Measurements from ENCODE around the gene TM9SF1. TPM values are rescaled to one million over a fixed set of nuclear protein-coding genes. Genes with fewer than 3 reads are reported as not detected.

Gene TM9SF1
- total and polyA plus RNA-seq, 2 of the 13 experiments (the other 11 are each of a cell fraction or from before 2014, with no cell fraction given), result 83.2 to 110 TPM

- TF ChIP-seq CENPBD1 (CRISPR knock-in tag; IDR thresholded peaks at IDR 0.05; ENCODE audit: borderline replicate concordance, low read depth), result no peak
- TF ChIP-seq RBM22 (optimal IDR thresholded peaks at IDR 0.05; ENCODE audit: low read length), result peak; percentile 2
- TF ChIP-seq TSC22D2 (CRISPR knock-in tag; IDR thresholded peaks at IDR 0.05; ENCODE audit: borderline replicate concordance), result no peak; the same call in 1 of the 2 replicates
- TF ChIP-seq, protein P1, sequence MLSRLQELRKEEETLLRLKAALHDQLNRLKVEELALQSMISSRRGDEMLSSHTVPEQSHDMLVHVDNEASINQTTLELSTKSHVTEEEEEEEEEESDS (CRISPR knock-in tag; IDR thresholded peaks at IDR 0.05; ENCODE audit: borderline replicate concordance), result no peak; the same call in 1 of the 2 replicates
- peak; percentile 96 for TF ChIP-seq BRD4 (CRISPR knock-in tag; IDR thresholded peaks at IDR 0.05)
- TF ChIP-seq KDM2A (CRISPR knock-in tag; IDR thresholded peaks at IDR 0.05; ENCODE audit: borderline replicate concordance, low read depth), result peak; percentile 96
- TF ChIP-seq GTF2F1 (IDR thresholded peaks at IDR 0.05; ENCODE audit: low read length), result no peak
- TF ChIP-seq, protein P2, sequence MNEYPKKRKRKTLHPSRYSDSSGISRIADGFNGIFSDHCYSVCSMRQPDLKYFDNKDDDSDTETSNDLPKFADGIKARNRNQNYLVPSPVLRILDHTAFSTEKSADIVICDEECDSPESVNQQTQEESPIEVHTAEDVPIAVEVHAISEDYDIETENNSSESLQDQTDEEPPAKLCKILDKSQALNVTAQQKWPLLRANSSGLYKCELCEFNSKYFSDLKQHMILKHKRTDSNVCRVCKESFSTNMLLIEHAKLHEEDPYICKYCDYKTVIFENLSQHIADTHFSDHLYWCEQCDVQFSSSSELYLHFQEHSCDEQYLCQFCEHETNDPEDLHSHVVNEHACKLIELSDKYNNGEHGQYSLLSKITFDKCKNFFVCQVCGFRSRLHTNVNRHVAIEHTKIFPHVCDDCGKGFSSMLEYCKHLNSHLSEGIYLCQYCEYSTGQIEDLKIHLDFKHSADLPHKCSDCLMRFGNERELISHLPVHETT (CRISPR knock-in tag; conservative IDR thresholded peaks at IDR 0.05), result peak; percentile 82
- peak; percentile 39; the same call in 1 of the 2 replicates for TF ChIP-seq SRF (IDR thresholded peaks at IDR 0.05; ENCODE audit: low read depth, low read length)
- TF ChIP-seq, protein P3, sequence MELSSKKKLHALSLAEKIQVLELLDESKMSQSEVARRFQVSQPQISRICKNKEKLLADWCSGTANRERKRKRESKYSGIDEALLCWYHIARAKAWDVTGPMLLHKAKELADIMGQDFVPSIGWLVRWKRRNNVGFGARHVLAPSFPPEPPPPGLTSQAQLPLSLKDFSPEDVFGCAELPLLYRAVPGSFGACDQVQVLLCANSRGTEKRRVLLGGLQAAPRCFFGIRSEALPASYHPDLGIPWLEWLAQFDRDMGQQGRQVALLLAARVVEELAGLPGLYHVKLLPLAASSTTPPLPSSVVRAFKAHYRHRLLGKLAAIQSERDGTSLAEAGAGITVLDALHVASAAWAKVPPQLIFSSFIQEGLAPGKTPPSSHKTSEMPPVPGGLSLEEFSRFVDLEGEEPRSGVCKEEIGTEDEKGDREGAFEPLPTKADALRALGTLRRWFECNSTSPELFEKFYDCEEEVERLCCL (CRISPR knock-in tag; IDR thresholded peaks at IDR 0.05; ENCODE audit: borderline replicate concordance), result peak; percentile 96; the same call in 1 of the 2 replicates
- TF ChIP-seq ZNF383 (CRISPR knock-in tag; IDR thresholded peaks at IDR 0.05; ENCODE audit: borderline replicate concordance), result peak; percentile 97; the same call in 1 of the 2 replicates
- peak; percentile 91 for TF ChIP-seq CREB1 (IDR thresholded peaks at IDR 0.05)
- no peak for TF ChIP-seq CREB1 (CRISPR knock-in tag; IDR thresholded peaks at IDR 0.05)
- TF ChIP-seq, protein P4, sequence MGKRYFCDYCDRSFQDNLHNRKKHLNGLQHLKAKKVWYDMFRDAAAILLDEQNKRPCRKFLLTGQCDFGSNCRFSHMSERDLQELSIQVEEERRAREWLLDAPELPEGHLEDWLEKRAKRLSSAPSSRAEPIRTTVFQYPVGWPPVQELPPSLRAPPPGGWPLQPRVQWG (CRISPR knock-in tag; IDR thresholded peaks at IDR 0.05; ENCODE audit: borderline replicate concordance, low read depth), result no peak
- TF ChIP-seq ATF7-NPFF (CRISPR knock-in tag; IDR thresholded peaks at IDR 0.05; ENCODE audit: low read depth), result peak; percentile 96
- no peak for TF ChIP-seq PCBP2 (optimal IDR thresholded peaks at IDR 0.05; ENCODE audit: low read depth, low read length, poor library complexity, severe bottlenecking)
- no peak for TF ChIP-seq ZKSCAN5 (CRISPR knock-in tag; IDR thresholded peaks at IDR 0.05)
- no peak for TF ChIP-seq RCOR2 (CRISPR knock-in tag; IDR thresholded peaks at IDR 0.05)
- TF ChIP-seq CBX2 (IDR thresholded peaks at IDR 0.05; ENCODE audit: low read depth, low read length), result no peak
- peak; percentile 96 for TF ChIP-seq CBX2 (CRISPR knock-in tag; IDR thresholded peaks at IDR 0.05; ENCODE audit: low read depth)
- TF ChIP-seq MXD4 (CRISPR knock-in tag; IDR thresholded peaks at IDR 0.05), result peak; percentile 87
- TF ChIP-seq ZNF121 (CRISPR knock-in tag; IDR thresholded peaks at IDR 0.05), result no peak
- TF ChIP-seq RELA (CRISPR knock-in tag; IDR thresholded peaks at IDR 0.05), result peak; percentile 84
- TF ChIP-seq FOXK2 (IDR thresholded peaks at IDR 0.05), result peak; percentile 57; the same call in 1 of the 2 replicates
- TF ChIP-seq SCMH1 (CRISPR knock-in tag; IDR thresholded peaks at IDR 0.05; ENCODE audit: borderline replicate concordance), result no peak
Measured at GRCh38 chr14:24141097-24141880, 54.0 kb downstream of the TM9SF1 start, which contains the start of gene EMC9 (continued).
